Glutamatergic neuron (in vitro differentiated cells): Measurements from ENCODE around the gene ATAD2B. TPM values are rescaled to one million over a fixed set of nuclear protein-coding genes. Genes with fewer than 3 reads are reported as not detected.

Source experiments
- DNase-seq: peaks from one replicate; pipeline ENCODE4 v3.0.0; 2022
- H3K27ac Mint-ChIP-seq: one replicate; pipeline ENCODE4 v1.8.0; 2020; ENCODE audit warnings: mild to moderate bottlenecking, mixed read lengths, inconsistent platforms; ENCODE audit not compliant: unreplicated experiment
- H3K27me3 Mint-ChIP-seq: one replicate; pipeline ENCODE4 v1.8.0; 2020; ENCODE audit warnings: mild to moderate bottlenecking, moderate library complexity, mixed read lengths, inconsistent platforms; ENCODE audit not compliant: unreplicated experiment
- H3K36me3 Mint-ChIP-seq: one replicate; pipeline ENCODE4 v1.8.0; 2020; ENCODE audit warnings: mild to moderate bottlenecking, mixed read lengths, inconsistent platforms; ENCODE audit not compliant: unreplicated experiment
- H3K4me1 Mint-ChIP-seq: one replicate; pipeline ENCODE4 v1.8.0; 2020; ENCODE audit warnings: mild to moderate bottlenecking, low read depth, mixed read lengths, inconsistent platforms; ENCODE audit not compliant: unreplicated experiment
- H3K4me3 Mint-ChIP-seq: one replicate; pipeline ENCODE4 v1.8.0; 2020; ENCODE audit warnings: mild to moderate bottlenecking, mixed read lengths, inconsistent platforms; ENCODE audit not compliant: unreplicated experiment
- H3K9me3 Mint-ChIP-seq: one replicate; pipeline ENCODE4 v1.8.0; 2020; ENCODE audit warnings: mild to moderate bottlenecking, moderate library complexity, mixed read lengths, inconsistent platforms; ENCODE audit not compliant: unreplicated experiment
- total RNA-seq: library from RNA; stranded (reverse); fragmentation: NEBNext Ultra II Directional; extraction: Animal tissue kit (Norgen Biotek cat#: 25700); gene quantifications from one replicate; pipeline ENCODE4 v1.2.1, GENCODE V29; 2021; ENCODE audit not compliant: unreplicated experiment
- TF ChIP-seq, protein P1 (sequence below): fragments of 200-600 bp; sonication (generic); IDR thresholded peaks from one replicate; pipeline ENCODE4 v1.5.0; 2021; ENCODE audit not compliant: partially characterized antibody, unreplicated experiment

The ATAD2B gene
- total RNA-seq, 1 donor from 2014 or later: 108 TPM

DNA sequence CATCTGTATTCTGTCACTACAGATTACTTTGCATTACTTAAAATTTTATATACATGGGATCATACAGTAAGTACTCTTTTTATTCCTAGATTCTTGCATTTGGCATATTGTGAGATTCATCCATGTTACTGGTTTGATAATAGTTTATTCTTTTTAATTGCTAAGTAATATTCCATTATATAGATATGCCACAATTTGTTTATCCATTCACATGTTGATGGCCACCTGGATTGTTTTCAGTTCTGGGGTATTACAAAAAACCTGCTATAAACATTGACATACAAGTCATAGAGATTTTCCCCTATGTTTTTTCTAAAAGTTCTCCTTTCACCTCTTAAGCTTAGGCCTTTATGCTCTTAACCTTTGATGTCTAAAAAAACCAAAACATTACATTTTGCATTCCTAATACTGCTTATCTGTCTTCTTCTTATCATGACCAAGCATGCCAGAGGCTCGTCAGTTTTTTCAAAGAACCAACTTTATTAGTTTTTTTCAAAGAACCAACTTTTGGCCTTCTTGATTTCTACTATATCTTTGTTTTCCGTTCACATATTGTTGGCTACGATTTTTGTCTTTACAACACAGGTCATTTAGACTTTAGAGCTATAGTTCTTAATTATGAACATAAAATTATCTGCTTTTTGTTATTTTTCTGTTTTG is 86.9 kb downstream of the ATAD2B start:
- DNase-seq: no peak
- Mint-ChIP-seq H3K9me3 (peaks cover 4% of the 10 kb centered on the region), H3K4me3 (no peak overlapping the region), H3K36me3 (peaks cover 10% of the 10 kb centered on the region), H3K4me1 (peaks cover 3% of the 10 kb centered on the region), H3K27me3 (peaks cover 2% of the 10 kb centered on the region), H3K27ac (no peak overlapping the region)
- TF ChIP-seq, protein P1, sequence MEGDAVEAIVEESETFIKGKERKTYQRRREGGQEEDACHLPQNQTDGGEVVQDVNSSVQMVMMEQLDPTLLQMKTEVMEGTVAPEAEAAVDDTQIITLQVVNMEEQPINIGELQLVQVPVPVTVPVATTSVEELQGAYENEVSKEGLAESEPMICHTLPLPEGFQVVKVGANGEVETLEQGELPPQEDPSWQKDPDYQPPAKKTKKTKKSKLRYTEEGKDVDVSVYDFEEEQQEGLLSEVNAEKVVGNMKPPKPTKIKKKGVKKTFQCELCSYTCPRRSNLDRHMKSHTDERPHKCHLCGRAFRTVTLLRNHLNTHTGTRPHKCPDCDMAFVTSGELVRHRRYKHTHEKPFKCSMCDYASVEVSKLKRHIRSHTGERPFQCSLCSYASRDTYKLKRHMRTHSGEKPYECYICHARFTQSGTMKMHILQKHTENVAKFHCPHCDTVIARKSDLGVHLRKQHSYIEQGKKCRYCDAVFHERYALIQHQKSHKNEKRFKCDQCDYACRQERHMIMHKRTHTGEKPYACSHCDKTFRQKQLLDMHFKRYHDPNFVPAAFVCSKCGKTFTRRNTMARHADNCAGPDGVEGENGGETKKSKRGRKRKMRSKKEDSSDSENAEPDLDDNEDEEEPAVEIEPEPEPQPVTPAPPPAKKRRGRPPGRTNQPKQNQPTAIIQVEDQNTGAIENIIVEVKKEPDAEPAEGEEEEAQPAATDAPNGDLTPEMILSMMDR: no peak

DNA sequence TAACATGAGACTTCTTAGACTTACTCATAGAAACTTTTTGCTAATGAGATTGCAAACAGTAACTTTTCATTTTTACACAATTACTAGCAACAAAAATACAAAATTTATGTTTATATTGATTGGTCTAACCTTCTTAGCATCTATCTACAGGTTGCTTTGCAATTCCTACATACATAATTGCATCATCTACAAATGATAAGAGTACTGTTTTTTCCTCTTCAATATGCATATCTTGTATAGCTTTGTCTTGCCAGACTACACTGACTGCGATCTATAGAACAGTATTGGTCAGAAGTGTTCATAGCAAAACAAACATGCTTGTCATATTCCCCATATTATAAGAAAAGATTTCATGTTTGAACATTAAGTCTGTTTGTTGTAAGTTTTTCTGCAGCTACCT is 87.9 kb downstream of the ATAD2B start:
- no peak overlapping the region for H3K4me3 Mint-ChIP-seq
- no peak overlapping the region for H3K27ac Mint-ChIP-seq

DNA sequence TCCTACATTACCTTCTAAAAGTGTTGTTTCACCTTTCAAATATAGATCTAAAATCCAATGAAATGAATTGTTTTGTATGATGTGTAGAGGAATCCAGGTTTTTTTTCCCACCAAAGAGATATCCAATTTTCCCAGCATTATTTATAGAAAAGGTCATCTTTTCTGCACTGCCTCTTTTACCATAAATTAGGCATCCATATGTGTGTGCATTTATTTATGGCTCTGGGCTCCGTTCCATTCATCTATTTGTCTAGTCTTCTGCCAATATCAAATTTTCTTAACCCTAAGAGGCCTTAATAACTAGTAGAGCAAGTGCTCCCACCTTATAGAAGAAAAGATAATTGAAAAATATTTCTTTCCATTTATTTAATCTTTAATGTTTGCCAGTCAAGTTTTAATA is 88.3 kb downstream of the ATAD2B start:
- DNase-seq: no peak
- Mint-ChIP-seq H3K27me3 (peaks cover 2% of the 10 kb centered on the region), H3K4me1 (peaks cover 3% of the 10 kb centered on the region), H3K36me3 (no peaks in the 10 kb centered on the region), H3K9me3 (peaks cover 4% of the 10 kb centered on the region), H3K4me3 (no peak overlapping the region), H3K27ac (no peak overlapping the region)
- TF ChIP-seq, protein P1: no peak

More for the DNA sequence above, 87.9 kb downstream of the ATAD2B start:
- peaks cover 3% of the 10 kb centered on the region for H3K4me1 Mint-ChIP-seq
- H3K36me3 Mint-ChIP-seq: no peaks in the 10 kb centered on the region
- TF ChIP-seq, protein P1: no peak
- H3K27me3 Mint-ChIP-seq: peaks cover 2% of the 10 kb centered on the region
- DNase-seq: no peak
- H3K9me3 Mint-ChIP-seq: peaks cover 4% of the 10 kb centered on the region

- TF ChIP-seq, protein P1: no peak
- H3K4me1 Mint-ChIP-seq: no peaks in the 10 kb centered on the region
- H3K27me3 Mint-ChIP-seq: peaks cover 2% of the 10 kb centered on the region
- no peak for DNase-seq
- no peak overlapping the region for H3K4me3 Mint-ChIP-seq
- peaks cover 4% of the 10 kb centered on the region for H3K9me3 Mint-ChIP-seq
- H3K36me3 Mint-ChIP-seq: no peaks in the 10 kb centered on the region
- H3K27ac Mint-ChIP-seq: no peak overlapping the region
Measured at GRCh38 chr2:23837871-23838270, 89.1 kb downstream of the ATAD2B start.

DNA sequence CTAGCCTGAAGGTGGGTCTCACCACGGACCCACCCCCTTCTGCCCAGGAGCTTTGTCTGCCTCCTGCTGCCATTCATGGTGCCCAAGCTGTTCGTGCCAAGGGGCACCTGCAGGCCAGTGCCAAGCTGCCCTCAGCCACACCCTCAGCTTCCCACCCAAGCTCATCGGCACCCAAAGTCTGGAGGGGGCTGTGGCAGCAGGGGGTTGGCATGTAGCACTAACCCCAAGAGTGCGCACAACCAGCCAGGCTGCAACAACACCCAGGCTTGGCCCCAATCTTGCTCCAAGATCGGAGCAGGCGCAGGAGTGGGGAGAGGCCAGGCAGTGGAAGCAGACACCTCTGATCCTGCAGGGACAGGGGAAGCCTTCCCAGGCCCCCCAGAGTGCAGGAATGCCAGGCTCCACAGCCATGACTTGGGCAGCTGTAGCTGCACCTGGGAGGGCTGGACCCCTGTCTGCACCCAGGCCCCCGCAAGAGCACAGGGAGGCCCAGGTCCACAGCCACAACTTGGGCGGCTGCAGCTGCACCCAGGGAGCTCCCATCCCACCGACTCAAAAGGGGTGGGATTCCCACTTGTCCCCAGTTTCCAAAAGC is 89.9 kb downstream of the ATAD2B start:
- H3K27me3 Mint-ChIP-seq: peaks cover 2% of the 10 kb centered on the region
- no peak overlapping the region for H3K27ac Mint-ChIP-seq
- H3K9me3 Mint-ChIP-seq: peaks cover 2% of the 10 kb centered on the region
- no peaks in the 10 kb centered on the region for H3K4me1 Mint-ChIP-seq
- TF ChIP-seq, protein P1: no peak
- H3K4me3 Mint-ChIP-seq: no peak overlapping the region
- no peak for DNase-seq
- no peaks in the 10 kb centered on the region for H3K36me3 Mint-ChIP-seq
